ENCODE measurements around the gene ITGB4. TPM values are rescaled to one million over a fixed set of nuclear protein-coding genes. Genes with fewer than 3 reads are reported as not detected.
A peak's percentile ranks its signal among the peaks of the same experiment; 100 is the strongest.

ITGB4 gene
- total and polyA plus RNA-seq, 9 of the 15 experiments (the other 6 are each of a cell fraction or from before 2014, with no cell fraction given), result 0.05 to 2.8 (median 0.76) TPM; not detected in 3

- TF ChIP-seq MEIS2 (IDR thresholded peaks at IDR 0.05; ENCODE audit: partially characterized antibody) (peak; percentile 23), POLR3A (IDR thresholded peaks at IDR 0.05; ENCODE audit: borderline replicate concordance, extremely low read depth, insufficient read depth, insufficient read length) (no peak), PBX2 (CRISPR knock-in tag; IDR thresholded peaks at IDR 0.05; ENCODE audit: low read depth) (no peak), PBX2 (tag; conservative IDR thresholded peaks at IDR 0.05; ENCODE audit: low read depth) (peak; percentile 66)
- no TSS peak for BruUV-seq (replicated peaks)
- in situ Hi-C loops (cut with MboI) (no loop called here), intact Hi-C loops (cut with micrococcal nuclease) (no loop called here)
- DNase-seq (ENCODE audit: extremely low read depth in 1 of 4, low spot score in 3 of 4) (no peak), FAIRE-seq (no peak), ATAC-seq (peak; percentile 13; the same call in 1 of the 3 replicates)
- WGBS (ENCODE audit: insufficient coverage, low coverage, missing lambda C conversion rate), result 16% methylated on average over 4 of the region's 4 CpGs
- ChIA-PET CTCF (ENCODE audit: low intra/inter-chr PET ratio) (no interaction called here), POLR2A (interaction anchor here (0.6 to 0.8 kb wide), 3 partner anchors 10 to 81 kb away, joined by 3 to 4 read pairs (median 3); no protein-coding TSS in a partner anchor)
- H3K9me1 ChIP-seq (ENCODE audit: control insufficient read depth, insufficient read depth, low read length), result peaks cover under 1% of the 10 kb centered on the region
- no peak overlapping the region for H3K4me3 ChIP-seq
- H3K27me3 ChIP-seq (ENCODE audit: control insufficient read depth in 2 of 2, insufficient read depth in 2 of 2, low read length in 2 of 2), result peaks cover 0 to 12% of the 10 kb centered on the region in 2 experiments; a peak in 3 of 5 replicates
- H3K4me1 ChIP-seq (replicated peaks in 1 of 2; ENCODE audit: control insufficient read depth in 2 of 2, insufficient read depth in 2 of 2, low read length in 2 of 2), result peaks cover 0 to 52% of the 10 kb centered on the region in 2 experiments; a peak in 2 of 5 replicates
- H3K27ac ChIP-seq (ENCODE audit: extremely low read depth, low read depth, low read length), result no peak overlapping the region
- H3K36me3 ChIP-seq (ENCODE audit: control insufficient read depth, insufficient read depth, low read length), result no peaks in the 10 kb centered on the region
- peaks cover 3% of the 10 kb centered on the region; the same call in 1 of the 2 replicates for H4K20me1 ChIP-seq (replicated peaks; ENCODE audit: control insufficient read depth, insufficient read depth, low read length)
- peak overlapping the region; percentile 6 to 18; a peak in 2 of 4 replicates for H3K9ac ChIP-seq (ENCODE audit: insufficient read depth in 1 of 2, low read depth in 2 of 2, low read length in 2 of 2)
- no peaks in the 10 kb centered on the region for H3K9me3 ChIP-seq (replicated peaks; ENCODE audit: control insufficient read depth, insufficient read depth, low read depth, low read length)
- H2AFZ ChIP-seq (ENCODE audit: low read depth, low read length), result peak overlapping the region; percentile 76
- H3K79me2 ChIP-seq (ENCODE audit: control insufficient read depth, insufficient read depth, low read length), result no peaks in the 10 kb centered on the region
- peak overlapping the region; percentile 51 for H3K4me2 ChIP-seq (ENCODE audit: insufficient read depth, low read length)
Observed at GRCh38 chr17:75734674-75735294, 13.5 kb downstream of the ITGB4 start.

Data from K562 (cell line).